H1 (cell line): ENCODE data around the gene RNF111. TPM values are rescaled to one million over a fixed set of nuclear protein-coding genes. Genes with fewer than 3 reads are reported as not detected.

Source experiments
- CTCF ChIA-PET: fragments of 300-600 bp; sonication (Branson Sonifier 250); formaldehyde crosslinking; loops from one replicate; lab custom pipeline; 2021; ENCODE audit not compliant: partially characterized antibody; lab: Charles Lee
- POLR2A ChIA-PET: fragments of 300-600 bp; sonication (Branson Sonifier 250); formaldehyde crosslinking; loops from one replicate; lab custom pipeline; 2021; ENCODE audit warnings: inconsistent platforms; ENCODE audit not compliant: partially characterized antibody; lab: Charles Lee
- DNase-seq, 2 experiments: peaks; one replicate each; pipeline versions ENCODE4 v3.0.0 to v3.0.0-alpha.2; 2010 to 2022; ENCODE audit warnings: low spot score in 2 of 2, low read depth in 1 of 2, mixed read lengths in 1 of 2
- FAIRE-seq: peaks from 2 replicates; lab custom pipeline; 2011; peaks lifted over from hg19 to GRCh38; lab: Jason Lieb, UNC
- H2AFZ ChIP-seq: 2 replicates; pipeline ENCODE4 v1.8.1; 2012; ENCODE audit warnings: low read length, inconsistent platforms
- H2AK5ac ChIP-seq: 2 replicates; pipeline ENCODE4 v1.6.1; 2013; ENCODE audit warnings: low read depth, low read length
- H2BK120ac ChIP-seq: replicated peaks from 2 replicates; pipeline ENCODE3; 2013; ENCODE audit warnings: low read depth, low read length, inconsistent platforms
- H2BK12ac ChIP-seq: 2 replicates; pipeline ENCODE4 v1.6.1; 2013; ENCODE audit warnings: low read depth, low read length
- H2BK15ac ChIP-seq: 2 replicates; pipeline ENCODE4 v1.6.1; 2013; ENCODE audit warnings: low read length
- H2BK20ac ChIP-seq: 2 replicates; pipeline ENCODE4 v1.6.1; 2013; ENCODE audit warnings: low read length
- H2BK5ac ChIP-seq: 2 replicates; pipeline ENCODE4 v1.6.1; 2013; ENCODE audit warnings: low read depth, low read length
- H3K14ac ChIP-seq: 2 replicates; pipeline ENCODE4 v1.6.1; 2013; ENCODE audit warnings: inconsistent platforms; ENCODE audit not compliant: insufficient read length
- H3K18ac ChIP-seq: 2 replicates; pipeline ENCODE4 v1.6.1; 2013; ENCODE audit warnings: low read length; ENCODE audit errors: extremely low read depth
- H3K23ac ChIP-seq: 2 replicates; pipeline ENCODE4 v1.6.1; 2013; ENCODE audit warnings: inconsistent platforms; ENCODE audit not compliant: insufficient read length
- H3K23me2 ChIP-seq: 2 replicates; pipeline ENCODE4 v1.6.1; 2013; ENCODE audit warnings: low read depth, low read length
- H3K27ac ChIP-seq: 2 replicates; pipeline ENCODE4 v1.6.1; 2011; ENCODE audit warnings: low read depth, low read length, inconsistent platforms
- H3K27me3 ChIP-seq, 4 experiments: replicated peaks in 1 of 4; 1 replicate in 1 of 4; 2 replicates in 3 of 4; pipeline versions ENCODE4 v1.6.1 to v1.8.1; 2011 to 2013; ENCODE audit warnings: low read length in 3 of 4, mild to moderate bottlenecking in 3 of 4, inconsistent platforms in 2 of 4, mixed read lengths in 2 of 4, moderate library complexity in 1 of 4; ENCODE audit not compliant: control insufficient read depth in 3 of 4, insufficient read depth in 3 of 4; ENCODE audit errors: extremely low read depth in 1 of 4
- H3K36me3 ChIP-seq, 4 experiments: 2 replicates each; pipeline versions ENCODE4 v1.6.1 to v1.8.1; 2011 to 2013; ENCODE audit warnings: mild to moderate bottlenecking in 4 of 4, low read length in 3 of 4, moderate library complexity in 2 of 4, control low read depth in 1 of 4, inconsistent platforms in 1 of 4; ENCODE audit not compliant: insufficient read depth in 4 of 4, control insufficient read depth in 2 of 4
- H3K4ac ChIP-seq: replicated peaks from 2 replicates; pipeline ENCODE3; 2013; ENCODE audit warnings: low read length, low read depth, mixed read lengths, inconsistent platforms; ENCODE audit not compliant: insufficient read length
- H3K4me1 ChIP-seq, 4 experiments: replicated peaks in 1 of 4; 1 replicate in 1 of 4; 2 replicates in 3 of 4; pipeline versions ENCODE4 v1.6.1 to v1.8.1; 2011 to 2013; ENCODE audit warnings: low read length in 3 of 4, inconsistent platforms in 2 of 4, mixed read lengths in 1 of 4; ENCODE audit not compliant: insufficient read depth in 4 of 4, control insufficient read depth in 3 of 4
- H3K4me2 ChIP-seq, 2 experiments: 2 replicates each; pipeline versions ENCODE4 v1.6.1 to v1.8.1; 2011 to 2013; ENCODE audit warnings: low read depth in 2 of 2, low read length in 2 of 2, control low read depth in 1 of 2, inconsistent platforms in 1 of 2, mild to moderate bottlenecking in 1 of 2; ENCODE audit not compliant: insufficient read depth in 1 of 2
- H3K4me3 ChIP-seq, 4 experiments: fragments of 200-600, 300-600 bp in 1 of 4; sonication (generic), shearing (Covaris generic), sonication (Bioruptor Twin) in 1 of 4; 2 replicates each; pipeline versions ENCODE4 v1.5.1 to v1.8.1; 2011 to 2016; ENCODE audit warnings: low read length in 4 of 4, low read depth in 3 of 4, control low read depth in 2 of 4, inconsistent platforms in 2 of 4, mild to moderate bottlenecking in 2 of 4, mixed read lengths in 1 of 4, moderate library complexity in 1 of 4; ENCODE audit not compliant: insufficient read depth in 2 of 4; ENCODE audit errors: extremely low read depth in 1 of 4
- H3K56ac ChIP-seq: replicated peaks from 2 replicates; pipeline ENCODE3; 2013; ENCODE audit warnings: low read depth, mild to moderate bottlenecking, mixed read lengths, low read length, inconsistent platforms; ENCODE audit not compliant: insufficient read length
- H3K79me1 ChIP-seq: 2 replicates; pipeline ENCODE4 v1.6.1; 2013; ENCODE audit warnings: low read depth, low read length, control low read depth
- H3K79me2 ChIP-seq, 2 experiments: 2 replicates each; pipeline versions ENCODE4 v1.6.1 to v1.8.1; 2012 to 2013; ENCODE audit warnings: low read length in 2 of 2, mild to moderate bottlenecking in 2 of 2, inconsistent platforms in 1 of 2; ENCODE audit not compliant: insufficient read depth in 2 of 2, control insufficient read depth in 1 of 2
- H3K9ac ChIP-seq, 4 experiments: replicated peaks in 1 of 4; 1 replicate in 1 of 4; 2 replicates in 3 of 4; pipeline versions ENCODE4 v1.6.1 to v1.8.1; 2011 to 2013; ENCODE audit warnings: low read depth in 3 of 4, low read length in 3 of 4, control low read depth in 2 of 4, mild to moderate bottlenecking in 2 of 4, moderate library complexity in 2 of 4, inconsistent platforms in 1 of 4; ENCODE audit errors: extremely low read depth in 1 of 4
- H3K9me3 ChIP-seq, 2 experiments: 2 replicates each; pipeline versions ENCODE4 v1.6.1 to v1.8.1; 2012 to 2013; ENCODE audit warnings: mild to moderate bottlenecking in 2 of 2, moderate library complexity in 2 of 2, control low read depth in 1 of 2, inconsistent platforms in 1 of 2, low read depth in 1 of 2, low read length in 1 of 2, mixed read lengths in 1 of 2; ENCODE audit not compliant: insufficient read depth in 2 of 2
- H4K20me1 ChIP-seq, 2 experiments: replicated peaks in 1 of 2; 2 replicates each; pipeline versions ENCODE3 to v1.8.1; 2011 to 2013; ENCODE audit warnings: inconsistent platforms in 2 of 2, low read length in 2 of 2, mild to moderate bottlenecking in 1 of 2; ENCODE audit not compliant: insufficient read depth in 2 of 2, control insufficient read depth in 1 of 2
- H4K5ac ChIP-seq: 2 replicates; pipeline ENCODE4 v1.6.1; 2013; ENCODE audit warnings: low read length, low read depth, mixed read lengths, inconsistent platforms; ENCODE audit not compliant: insufficient read length
- H4K8ac ChIP-seq: 2 replicates; pipeline ENCODE4 v1.8.0; 2013; ENCODE audit warnings: mild to moderate bottlenecking, moderate library complexity, low read length, inconsistent platforms; ENCODE audit not compliant: insufficient read depth; ENCODE audit errors: extremely low read depth
- H4K91ac ChIP-seq: replicated peaks from 2 replicates; pipeline ENCODE3; 2013; ENCODE audit warnings: low read length, mixed read lengths, inconsistent platforms; ENCODE audit not compliant: insufficient read length
- NANOG ChIP-seq: IDR thresholded peaks from 2 replicates; pipeline ENCODE4 v1.6.1; 2011; ENCODE audit warnings: low read length, low read depth, mild to moderate bottlenecking, inconsistent platforms; ENCODE audit not compliant: insufficient read depth, poor library complexity, severe bottlenecking
- SP4 ChIP-seq: IDR thresholded peaks from 2 replicates; pipeline ENCODE4 v1.6.1; 2012; ENCODE audit warnings: low read length, inconsistent platforms
- WGBS, 2 experiments: shearing (Covaris generic) in 1 of 2; methylation state at CpG; one replicate each; pipeline versions ENCODE4 v1.1.6 to v1.1.7; 2013 to 2015; ENCODE audit warnings: low lambda C conversion rate in 2 of 2, mixed read lengths in 2 of 2, inconsistent platforms in 1 of 2, low coverage in 1 of 2, missing lambda C conversion rate in 1 of 2; ENCODE audit not compliant: insufficient replicate concordance in 2 of 2, insufficient coverage in 1 of 2, insufficient read length in 1 of 2; ENCODE audit errors: extremely low coverage in 1 of 2, missing lambda C conversion rate in 1 of 2; 5-methylcytosine and 5-hydroxymethylcytosine counted together
- polyA plus RNA-seq, 7 experiments: library from polyadenylated mRNA; depleted of rRNA in 3 of 7; stranded (reverse) in 5 of 7; unstranded in 2 of 7; fragments of >200 nt in 5 of 7; fragments of 200-250 nt in 2 of 7; gene quantifications; 1 replicate in 5 of 7; 2 replicates in 1 of 7; 4 replicates in 1 of 7; pipeline versions ENCODE4 v1.2.1 to v1.2.3, GENCODE V29; 2011 to 2013; ENCODE audit warnings: missing spikeins in 2 of 7, mixed read lengths in 2 of 7
- total RNA-seq: library from RNA; stranded (reverse); fragmentation: NEBNext Ultra II Directional; extraction: Animal tissue kit (Norgen Biotek cat#: 25700); gene quantifications from 2 replicates; pipeline ENCODE4 v1.2.1, GENCODE V29; 2021

Gene RNF111
- total and polyA plus RNA-seq, 2 of the 8 experiments (the other 6 are each of a cell fraction or from before 2014, with no cell fraction given), result 18.5 to 26.6 TPM

GRCh38 chr15:59074607-59075006 is 87.1 kb downstream of the RNF111 start:
- FAIRE-seq, result no peak
- no peak overlapping the region for H3K18ac ChIP-seq
- no peak overlapping the region for H3K56ac ChIP-seq
- no peaks in the 10 kb centered on the region for H3K79me2 ChIP-seq
- H3K36me3 ChIP-seq, result peaks cover 3 to 19% (median 7%) of the 10 kb centered on the region in 4 experiments; a peak in 7 of 8 replicates
- H3K27ac ChIP-seq, result no peak overlapping the region
- H3K4me2 ChIP-seq, result no peak overlapping the region
- 100% methylated on average over 1 of the region's 1 CpG; no CpG with 5 or more reads in 1 of the 2 experiments for WGBS, 2 experiments
- peaks cover 0 to 2% of the 10 kb centered on the region in 2 experiments for H4K20me1 ChIP-seq
- H3K9me3 ChIP-seq, result peaks cover 0 to 3% of the 10 kb centered on the region in 2 experiments; a peak in 1 of 4 replicates
- POLR2A ChIA-PET, result no interaction called here
- H4K5ac ChIP-seq, result no peak overlapping the region
- no peak overlapping the region for H2BK15ac ChIP-seq
- H2BK120ac ChIP-seq, result no peak overlapping the region
- no peak overlapping the region for H2AFZ ChIP-seq
- no peaks in the 10 kb centered on the region for H3K79me1 ChIP-seq
- H3K23me2 ChIP-seq, result no peaks in the 10 kb centered on the region
- no peak overlapping the region for H3K4ac ChIP-seq
- CTCF ChIA-PET, result no interaction called here
- no peak overlapping the region for H3K23ac ChIP-seq
- H3K14ac ChIP-seq, result no peak overlapping the region
- no peaks in the 10 kb centered on the region for H3K27me3 ChIP-seq
- no peak overlapping the region for H2BK12ac ChIP-seq
- H4K8ac ChIP-seq, result no peak overlapping the region
- no peak overlapping the region for H3K4me3 ChIP-seq
- no peak overlapping the region for H2BK5ac ChIP-seq
- no peak for DNase-seq
- no peaks in the 10 kb centered on the region for H3K4me1 ChIP-seq
- no peak overlapping the region for H3K9ac ChIP-seq
- H4K91ac ChIP-seq, result no peak overlapping the region
- no peak overlapping the region for H2BK20ac ChIP-seq
- no peak overlapping the region for H2AK5ac ChIP-seq
- TF ChIP-seq NANOG (no peak), SP4 (no peak)
